ENCODE results near the gene INTS6L.

The INTS6L gene

GRCh38 chrX:135520553-135521404 is at the start of gene INTS6L:
INTS6L (plus strand) TSS chrX:135520660; CDS start chrX:135520993, 333 bp downstream.
- peak; percentile 74 for DNase-seq

- DNase-seq: no peak
These were observed 44.1 kb upstream of the INTS6L start for GRCh38 chrX:135476378-135476777.

GRCh38 chrX:135477576-135477975 is 42.9 kb upstream of the INTS6L start:
- peak; percentile 38 for DNase-seq

- DNase-seq: no peak
These were observed 40.4 kb upstream of the INTS6L start for GRCh38 chrX:135480076-135480475.

- no peak for DNase-seq
These were observed 38.7 kb upstream of the INTS6L start for GRCh38 chrX:135481696-135482179.

- peak; percentile 1 for DNase-seq
These were observed 35.7 kb upstream of the INTS6L start for GRCh38 chrX:135484641-135485289.

- no peak for DNase-seq
These were observed 30.9 kb upstream of the INTS6L start for GRCh38 chrX:135489542-135489941.

- no peak for DNase-seq
These were observed 29.4 kb upstream of the INTS6L start for GRCh38 chrX:135490979-135491514.

- DNase-seq: no peak
These were observed 26.0 kb upstream of the INTS6L start for GRCh38 chrX:135494453-135494852.

- DNase-seq: no peak
These were observed 22.7 kb upstream of the INTS6L start for GRCh38 chrX:135497736-135498135.

GRCh38 chrX:135498236-135498635 is 22.2 kb upstream of the INTS6L start:
- no peak for DNase-seq

GRCh38 chrX:135505351-135505750 is 15.1 kb upstream of the INTS6L start:
- no peak for DNase-seq

GRCh38 chrX:135509885-135510284 is 10.6 kb upstream of the INTS6L start:
- no peak for DNase-seq

GRCh38 chrX:135512508-135513129 is 7.8 kb upstream of the INTS6L start:
- DNase-seq: no peak

GRCh38 chrX:135513130-135513515 is 7.3 kb upstream of the INTS6L start:
- DNase-seq: no peak

GRCh38 chrX:135516376-135516775 is 4.1 kb upstream of the INTS6L start:
- DNase-seq: no peak

- no peak for DNase-seq
These were observed 2.3 kb upstream of the INTS6L start for GRCh38 chrX:135518161-135518560.

GRCh38 chrX:135520022-135520552 is 373 bp upstream of the INTS6L start:
- no peak for DNase-seq

- DNase-seq: peak; percentile 84
These were observed 1.1 kb downstream of the INTS6L start for GRCh38 chrX:135521405-135522131.

GRCh38 chrX:135522132-135522530 is 1.7 kb downstream of the INTS6L start:
- no peak for DNase-seq

- no peak for DNase-seq
These were observed 2.6 kb downstream of the INTS6L start for GRCh38 chrX:135522878-135523693.

GRCh38 chrX:135528254-135528653 is 7.8 kb downstream of the INTS6L start:
- DNase-seq: no peak

Data from kidney glomerular epithelial cell (primary cell).